Stimulated activated effector memory CD8-positive, alpha-beta T cell treated with anti-CD3 and anti-CD28 coated beads, Interleukin-12 subunit alpha, Interleukin-12 subunit beta, amount 100 ng/mL, for 72 hours (primary cell): ENCODE results near the gene CPA1.

Experiments used
- ATAC-seq: fragments of 150-1000 bp; cut with Tn5 transposase; 2 replicates; pipeline ENCODE4 v1.10.0; 2021
- DNase-seq, 2 donors: peaks; one replicate each; pipeline ENCODE4 v3.0.0; 2021 to 2022; ENCODE audit warnings: low spot score in 2 of 2
- H3K27ac Mint-ChIP-seq: one replicate; pipeline ENCODE4 v1.8.0; 2022; ENCODE audit warnings: mild to moderate bottlenecking, mixed read lengths
- H3K36me3 Mint-ChIP-seq: one replicate; pipeline ENCODE4 v1.8.0; 2022; ENCODE audit warnings: mild to moderate bottlenecking, mixed read lengths
- H3K4me1 Mint-ChIP-seq: one replicate; pipeline ENCODE4 v1.8.0; 2022; ENCODE audit warnings: mixed read lengths
- H3K4me3 Mint-ChIP-seq: one replicate; pipeline ENCODE4 v1.8.0; 2022; ENCODE audit warnings: mild to moderate bottlenecking, mixed read lengths
- H3K9me3 Mint-ChIP-seq: one replicate; pipeline ENCODE4 v1.8.0; 2022; ENCODE audit warnings: mixed read lengths

CPA1 gene

GRCh38 chr7:130379921-130380860 lies at the start of gene CPA1:
Gene CPA1, plus strand, starts transcription at chr7:130380494. Its CDS starts 27 bp downstream, at chr7:130380521.
- DNase-seq (no peak), ATAC-seq (peak; percentile 4)
- Mint-ChIP-seq H3K27ac (peak within 1 kb of the TSS; percentile 69), H3K4me3 (no peak within 1 kb of the TSS), H3K9me3 (peaks cover 2% of the 10 kb centered on the region), H3K4me1 (no peaks in the 10 kb centered on the region), H3K36me3 (no peaks in the 10 kb centered on the region)

- ATAC-seq (no peak), DNase-seq (no peak)
- no peak overlapping the region for H3K4me3 Mint-ChIP-seq
- H3K36me3 Mint-ChIP-seq: no peaks in the 10 kb centered on the region
- H3K4me1 Mint-ChIP-seq: no peaks in the 10 kb centered on the region
- H3K27ac Mint-ChIP-seq: no peak overlapping the region
- H3K9me3 Mint-ChIP-seq: no peaks in the 10 kb centered on the region
Measured at GRCh38 chr7:130332259-130333053, 47.8 kb upstream of the CPA1 start.

- no peak overlapping the region for H3K27ac Mint-ChIP-seq
Measured at GRCh38 chr7:130333832-130334231, 46.5 kb upstream of the CPA1 start.

GRCh38 chr7:130334274-130334673 lies 46.0 kb upstream of the CPA1 start:
- no peak overlapping the region for H3K27ac Mint-ChIP-seq
- no peak overlapping the region for H3K4me3 Mint-ChIP-seq
- ATAC-seq (no peak), DNase-seq (no peak)
- no peaks in the 10 kb centered on the region for H3K9me3 Mint-ChIP-seq
- H3K4me1 Mint-ChIP-seq: no peaks in the 10 kb centered on the region
- H3K36me3 Mint-ChIP-seq: no peaks in the 10 kb centered on the region

More at GRCh38 chr7:130333832-130334231, 46.5 kb upstream of the CPA1 start:
- Mint-ChIP-seq H3K36me3 (no peaks in the 10 kb centered on the region), H3K4me1 (no peaks in the 10 kb centered on the region), H3K4me3 (no peak overlapping the region), H3K9me3 (no peaks in the 10 kb centered on the region)
- no peak for DNase-seq
- peak; percentile 37 for ATAC-seq

GRCh38 chr7:130337410-130337971 lies 42.8 kb upstream of the CPA1 start:
- Mint-ChIP-seq H3K36me3 (no peaks in the 10 kb centered on the region), H3K9me3 (no peaks in the 10 kb centered on the region), H3K4me1 (no peaks in the 10 kb centered on the region), H3K4me3 (no peak overlapping the region), H3K27ac (no peak overlapping the region)
- DNase-seq: no peak
- no peak for ATAC-seq

GRCh38 chr7:130338233-130338632 lies 42.1 kb upstream of the CPA1 start:
- no peak overlapping the region for H3K4me3 Mint-ChIP-seq
- DNase-seq (no peak), ATAC-seq (no peak)
- no peaks in the 10 kb centered on the region for H3K4me1 Mint-ChIP-seq
- no peaks in the 10 kb centered on the region for H3K9me3 Mint-ChIP-seq
- H3K27ac Mint-ChIP-seq: no peak overlapping the region
- no peaks in the 10 kb centered on the region for H3K36me3 Mint-ChIP-seq

- Mint-ChIP-seq H3K4me3 (no peak overlapping the region), H3K4me1 (no peaks in the 10 kb centered on the region), H3K36me3 (no peaks in the 10 kb centered on the region), H3K9me3 (no peaks in the 10 kb centered on the region), H3K27ac (no peak overlapping the region)
- no peak for ATAC-seq
- DNase-seq: no peak
Measured at GRCh38 chr7:130341882-130342281, 38.4 kb upstream of the CPA1 start.

GRCh38 chr7:130342701-130343380 lies 37.5 kb upstream of the CPA1 start:
- ATAC-seq (no peak), DNase-seq (no peak)
- no peaks in the 10 kb centered on the region for H3K36me3 Mint-ChIP-seq
- H3K27ac Mint-ChIP-seq: no peak overlapping the region
- no peaks in the 10 kb centered on the region for H3K9me3 Mint-ChIP-seq
- H3K4me1 Mint-ChIP-seq: no peaks in the 10 kb centered on the region
- H3K4me3 Mint-ChIP-seq: no peak overlapping the region

- ATAC-seq (no peak), DNase-seq (no peak)
- Mint-ChIP-seq H3K27ac (no peak within 1 kb of the TSS), H3K4me3 (no peak within 1 kb of the TSS), H3K9me3 (no peaks in the 10 kb centered on the region), H3K4me1 (no peaks in the 10 kb centered on the region), H3K36me3 (no peaks in the 10 kb centered on the region)
Measured at GRCh38 chr7:130344271-130344866, 35.9 kb upstream of the CPA1 start, which contains the start of gene CPA5. Gene CPA5, plus strand, starts transcription at chr7:130344816. Its CDS starts 1,670 bp downstream, at chr7:130346486.

GRCh38 chr7:130345136-130345535 lies 35.2 kb upstream of the CPA1 start:
- Mint-ChIP-seq H3K4me1 (peaks cover 4% of the 10 kb centered on the region), H3K4me3 (no peak overlapping the region), H3K36me3 (no peaks in the 10 kb centered on the region), H3K27ac (no peak overlapping the region), H3K9me3 (no peaks in the 10 kb centered on the region)
- DNase-seq (no peak), ATAC-seq (no peak)

GRCh38 chr7:130345725-130346124 lies 34.6 kb upstream of the CPA1 start:
- H3K4me3 Mint-ChIP-seq: no peak overlapping the region
- no peak overlapping the region for H3K27ac Mint-ChIP-seq
- no peak for ATAC-seq
- DNase-seq: no peak
- H3K4me1 Mint-ChIP-seq: peaks cover 10% of the 10 kb centered on the region
- no peaks in the 10 kb centered on the region for H3K9me3 Mint-ChIP-seq
- no peaks in the 10 kb centered on the region for H3K36me3 Mint-ChIP-seq

- ATAC-seq (no peak), DNase-seq (no peak)
- Mint-ChIP-seq H3K36me3 (no peaks in the 10 kb centered on the region), H3K4me3 (no peak overlapping the region), H3K27ac (no peak overlapping the region), H3K9me3 (no peaks in the 10 kb centered on the region), H3K4me1 (peaks cover 16% of the 10 kb centered on the region)
Measured at GRCh38 chr7:130346177-130346905, 34.0 kb upstream of the CPA1 start.

GRCh38 chr7:130346941-130347340 lies 33.4 kb upstream of the CPA1 start:
- Mint-ChIP-seq H3K4me3 (no peak overlapping the region), H3K27ac (no peak overlapping the region), H3K9me3 (no peaks in the 10 kb centered on the region), H3K4me1 (peaks cover 19% of the 10 kb centered on the region), H3K36me3 (no peaks in the 10 kb centered on the region)
- no peak for ATAC-seq
- DNase-seq: no peak
